ENCODE measurements around the gene ZMYND11.

DNA sequence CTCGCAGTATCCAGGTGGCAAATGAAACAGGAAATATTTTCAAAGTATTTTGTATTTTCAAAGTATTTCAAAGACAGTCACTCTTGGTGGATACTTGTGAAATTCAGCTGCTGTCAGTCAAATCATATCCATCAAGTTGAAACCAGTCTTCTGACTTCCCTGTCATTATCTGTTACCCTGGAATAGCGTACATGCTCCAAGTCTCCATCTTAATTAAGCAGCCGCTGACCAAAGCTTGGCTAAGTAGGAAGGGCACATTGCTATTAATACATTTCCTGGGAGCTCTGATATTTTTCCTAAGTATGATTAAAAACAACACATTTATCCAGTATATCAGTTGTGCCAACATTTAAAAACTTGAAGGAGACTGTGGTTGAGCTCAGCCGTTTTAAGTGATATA, 112.2 kb downstream of the ZMYND11 start:
- TF ChIP-seq, protein P1, sequence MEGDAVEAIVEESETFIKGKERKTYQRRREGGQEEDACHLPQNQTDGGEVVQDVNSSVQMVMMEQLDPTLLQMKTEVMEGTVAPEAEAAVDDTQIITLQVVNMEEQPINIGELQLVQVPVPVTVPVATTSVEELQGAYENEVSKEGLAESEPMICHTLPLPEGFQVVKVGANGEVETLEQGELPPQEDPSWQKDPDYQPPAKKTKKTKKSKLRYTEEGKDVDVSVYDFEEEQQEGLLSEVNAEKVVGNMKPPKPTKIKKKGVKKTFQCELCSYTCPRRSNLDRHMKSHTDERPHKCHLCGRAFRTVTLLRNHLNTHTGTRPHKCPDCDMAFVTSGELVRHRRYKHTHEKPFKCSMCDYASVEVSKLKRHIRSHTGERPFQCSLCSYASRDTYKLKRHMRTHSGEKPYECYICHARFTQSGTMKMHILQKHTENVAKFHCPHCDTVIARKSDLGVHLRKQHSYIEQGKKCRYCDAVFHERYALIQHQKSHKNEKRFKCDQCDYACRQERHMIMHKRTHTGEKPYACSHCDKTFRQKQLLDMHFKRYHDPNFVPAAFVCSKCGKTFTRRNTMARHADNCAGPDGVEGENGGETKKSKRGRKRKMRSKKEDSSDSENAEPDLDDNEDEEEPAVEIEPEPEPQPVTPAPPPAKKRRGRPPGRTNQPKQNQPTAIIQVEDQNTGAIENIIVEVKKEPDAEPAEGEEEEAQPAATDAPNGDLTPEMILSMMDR (IDR thresholded peaks at IDR 0.05): no peak
- no peak for TF ChIP-seq POLR2AphosphoS5 (IDR thresholded peaks at IDR 0.05)

Data from sigmoid colon (tissue), 4 donors.